ENCODE data around the gene TUBG1. TPM values are rescaled to one million over a fixed set of nuclear protein-coding genes. Genes with fewer than 3 reads are reported as not detected.

Gene TUBG1
- total and polyA plus RNA-seq, 2 of the 4 experiments (the other 2 are of a cell fraction): 38.9 to 94.5 TPM

Other genes starting within 250 kb of the TUBG1 start
- 61.9 and 66.3 TPM in 2 replicates for gene STAT3, start 221.2 kb upstream of the TUBG1 start, total RNA-seq (2012; rRNA removed)
- 47.2 and 48.0 TPM in 2 replicates for gene STAT3, start 221.2 kb upstream of the TUBG1 start, polyA plus RNA-seq (2012; rRNA removed)
- gene CAVIN1, start 186.4 kb upstream of the TUBG1 start, total RNA-seq (2012; rRNA removed): 556 and 644 TPM in 2 replicates
- gene CAVIN1, start 186.4 kb upstream of the TUBG1 start, polyA plus RNA-seq (2012; rRNA removed): 491 and 533 TPM in 2 replicates
- 18.8 and 23.6 TPM in 2 replicates for gene ATP6V0A1, start 150.8 kb upstream of the TUBG1 start, total RNA-seq (2012; rRNA removed)
- 34.0 and 36.2 TPM in 2 replicates for gene ATP6V0A1, start 150.8 kb upstream of the TUBG1 start, polyA plus RNA-seq (2012; rRNA removed)
- 6.5 and 7.5 TPM in 2 replicates for gene NAGLU, start 73.4 kb upstream of the TUBG1 start, total RNA-seq (2012; rRNA removed)
- gene NAGLU, start 73.4 kb upstream of the TUBG1 start, polyA plus RNA-seq (2012; rRNA removed): 29.2 TPM in 2 replicates
- gene HSD17B1, start 56.8 kb upstream of the TUBG1 start, total RNA-seq (2012; rRNA removed): 0.56 and 0.72 TPM in 2 replicates
- 1.4 and 2.9 TPM in 2 replicates for gene HSD17B1, start 56.8 kb upstream of the TUBG1 start, polyA plus RNA-seq (2012; rRNA removed)
- 9.7 and 10.6 TPM in 2 replicates for gene COASY, start 47.5 kb upstream of the TUBG1 start, total RNA-seq (2012; rRNA removed)
- gene COASY, start 47.5 kb upstream of the TUBG1 start, polyA plus RNA-seq (2012; rRNA removed): 44.0 and 46.6 TPM in 2 replicates
- gene MLX, start 42.6 kb upstream of the TUBG1 start, total RNA-seq (2012; rRNA removed): 37.5 and 37.8 TPM in 2 replicates
- gene MLX, start 42.6 kb upstream of the TUBG1 start, polyA plus RNA-seq (2012; rRNA removed): 45.5 and 45.6 TPM in 2 replicates
- 5.6 and 8.9 TPM in 2 replicates for gene PSMC3IP, start 32.0 kb upstream of the TUBG1 start, total RNA-seq (2012; rRNA removed)
- 9.8 and 11.1 TPM in 2 replicates for gene PSMC3IP, start 32.0 kb upstream of the TUBG1 start, polyA plus RNA-seq (2012; rRNA removed)
- gene RETREG3, start 309 bp upstream of the TUBG1 start, total RNA-seq (2012; rRNA removed): 44.1 and 47.2 TPM in 2 replicates
- 18.1 and 24.4 TPM in 2 replicates for gene RETREG3, start 309 bp upstream of the TUBG1 start, polyA plus RNA-seq (2012; rRNA removed)
- 3.3 and 3.6 TPM in 2 replicates for gene TUBG2, start 49.6 kb downstream of the TUBG1 start, total RNA-seq (2012; rRNA removed)
- gene TUBG2, start 49.6 kb downstream of the TUBG1 start, polyA plus RNA-seq (2012; rRNA removed): 19.4 and 24.6 TPM in 2 replicates
- 2.5 and 2.9 TPM in 2 replicates for gene PLEKHH3, start 67.3 kb downstream of the TUBG1 start, total RNA-seq (2012; rRNA removed)
- 10.5 and 13.2 TPM in 2 replicates for gene PLEKHH3, start 67.3 kb downstream of the TUBG1 start, polyA plus RNA-seq (2012; rRNA removed)
- 0.36 and 0.56 TPM in 2 replicates for gene CCR10, start 72.2 kb downstream of the TUBG1 start, total RNA-seq (2012; rRNA removed)
- gene CCR10, start 72.2 kb downstream of the TUBG1 start, polyA plus RNA-seq (2012; rRNA removed): 2.4 and 3.0 TPM in 2 replicates
- gene CNTNAP1, start 72.8 kb downstream of the TUBG1 start, total RNA-seq (2012; rRNA removed): 10.6 and 12.2 TPM in 2 replicates
- gene CNTNAP1, start 72.8 kb downstream of the TUBG1 start, polyA plus RNA-seq (2012; rRNA removed): 72.2 and 77.0 TPM in 2 replicates
- gene EZH1, start 135.4 kb downstream of the TUBG1 start, total RNA-seq (2012; rRNA removed): 17.6 and 18.6 TPM in 2 replicates
- gene EZH1, start 135.4 kb downstream of the TUBG1 start, polyA plus RNA-seq (2012; rRNA removed): 21.1 and 27.3 TPM in 2 replicates
- gene RAMP2, start 151.5 kb downstream of the TUBG1 start, total RNA-seq (2012; rRNA removed): 0.18 and 0.28 TPM in 2 replicates
- gene RAMP2, start 151.5 kb downstream of the TUBG1 start, polyA plus RNA-seq (2012; rRNA removed): 1.6 and 2.5 TPM in 2 replicates
- 71.3 and 78.3 TPM in 2 replicates for gene VPS25, start 163.8 kb downstream of the TUBG1 start, total RNA-seq (2012; rRNA removed)
- gene VPS25, start 163.8 kb downstream of the TUBG1 start, polyA plus RNA-seq (2012; rRNA removed): 127 and 130 TPM in 2 replicates
- 1.3 and 1.9 TPM in 2 replicates for gene WNK4, start 170.9 kb downstream of the TUBG1 start, total RNA-seq (2012; rRNA removed)
- gene WNK4, start 170.9 kb downstream of the TUBG1 start, polyA plus RNA-seq (2012; rRNA removed): 15.1 and 16.2 TPM in 2 replicates
- 50.5 and 78.1 TPM in 2 replicates for gene COA3, start 189.0 kb downstream of the TUBG1 start, total RNA-seq (2012; rRNA removed)
- gene COA3, start 189.0 kb downstream of the TUBG1 start, polyA plus RNA-seq (2012; rRNA removed): 66.8 and 75.9 TPM in 2 replicates
- gene CNTD1, start 189.2 kb downstream of the TUBG1 start, total RNA-seq (2012; rRNA removed): not detected in 2 replicates
- gene CNTD1, start 189.2 kb downstream of the TUBG1 start, polyA plus RNA-seq (2012; rRNA removed): not detected in 2 replicates
- 93.9 and 119 TPM in 2 replicates for gene BECN1, start 214.6 kb downstream of the TUBG1 start, total RNA-seq (2012; rRNA removed)
- 73.1 and 84.0 TPM in 2 replicates for gene BECN1, start 214.6 kb downstream of the TUBG1 start, polyA plus RNA-seq (2012; rRNA removed)
- gene PSME3, start 223.7 kb downstream of the TUBG1 start, total RNA-seq (2012; rRNA removed): 72.4 and 92.2 TPM in 2 replicates
- gene PSME3, start 223.7 kb downstream of the TUBG1 start, polyA plus RNA-seq (2012; rRNA removed): 89.4 and 100 TPM in 2 replicates
- gene AOC2, start 234.9 kb downstream of the TUBG1 start, total RNA-seq (2012; rRNA removed): 0.28 and 0.36 TPM in 2 replicates
- gene AOC2, start 234.9 kb downstream of the TUBG1 start, polyA plus RNA-seq (2012; rRNA removed): 0.34 and 0.41 TPM in 2 replicates
- gene AOC3, start 241.5 kb downstream of the TUBG1 start, total RNA-seq (2012; rRNA removed): under 0.01 TPM in 1 of 2 replicates, not detected in the other
- gene AOC3, start 241.5 kb downstream of the TUBG1 start, polyA plus RNA-seq (2012; rRNA removed): 0.10 and 0.17 TPM in 2 replicates